Measurements from ENCODE around the gene PRKCD.

The PRKCD gene

GRCh38 chr3:53142986-53143385 is 18.0 kb upstream of the PRKCD start:
- DNase-seq (ENCODE audit: low read depth, low spot score) = no peak
- ChIA-PET CTCF (interaction anchor here (4.3 to 10.4 kb wide), 2 partner anchors 10 to 53 kb away, joined by 36 to 130 read pairs; partner anchors contain the start of gene RFT1), POLR2A (no interaction called here)
- H3K4me3 ChIP-seq (ENCODE audit: low read depth, low read length) = no peak overlapping the region
- no peak for TF ChIP-seq CTCF (IDR thresholded peaks at IDR 0.05; ENCODE audit: insufficient read depth, low read length, missing control alignments)

GRCh38 chr3:53144446-53144845 is 16.6 kb upstream of the PRKCD start:
- CTCF ChIA-PET = interaction anchor here (1.5 to 10.4 kb wide), 2 partner anchors 12 to 52 kb away, joined by 5 to 130 read pairs; partner anchors contain the start of gene RFT1
- no peak for TF ChIP-seq CTCF (IDR thresholded peaks at IDR 0.05; ENCODE audit: insufficient read depth, low read length, missing control alignments)
- no peak for DNase-seq (ENCODE audit: low read depth, low spot score)
- POLR2A ChIA-PET = no interaction called here
- H3K4me3 ChIP-seq (ENCODE audit: low read depth, low read length) = no peak overlapping the region

- ChIA-PET CTCF (interaction anchor here (1.3 to 10.4 kb wide), 5 partner anchors 12 to 74 kb away, joined by 3 to 130 read pairs (median 3); partner anchors contain the start of gene RFT1), POLR2A (no interaction called here)
- DNase-seq (ENCODE audit: low read depth, low spot score) = no peak
- H3K4me3 ChIP-seq (ENCODE audit: low read depth, low read length) = no peak overlapping the region
- TF ChIP-seq CTCF (IDR thresholded peaks at IDR 0.05; ENCODE audit: insufficient read depth, low read length, missing control alignments) = no peak
Measured at GRCh38 chr3:53144862-53145712, 15.9 kb upstream of the PRKCD start.

- H3K4me3 ChIP-seq (ENCODE audit: low read depth, low read length) = no peak overlapping the region
- TF ChIP-seq CTCF (IDR thresholded peaks at IDR 0.05; ENCODE audit: insufficient read depth, low read length, missing control alignments) = no peak
- no peak for DNase-seq (ENCODE audit: low read depth, low spot score)
- ChIA-PET POLR2A (no interaction called here), CTCF (interaction anchor here (1.3 to 10.4 kb wide), 5 partner anchors 13 to 74 kb away, joined by 3 to 130 read pairs (median 3); partner anchors contain the start of gene RFT1)
Measured at GRCh38 chr3:53145713-53146080, 15.3 kb upstream of the PRKCD start.

GRCh38 chr3:53146319-53146891 is 14.6 kb upstream of the PRKCD start:
- no peak for TF ChIP-seq CTCF (IDR thresholded peaks at IDR 0.05; ENCODE audit: insufficient read depth, low read length, missing control alignments)

More at GRCh38 chr3:53146319-53146891, 14.6 kb upstream of the PRKCD start:
- H3K4me3 ChIP-seq (ENCODE audit: low read depth, low read length) = no peak overlapping the region
- ChIA-PET POLR2A (no interaction called here), CTCF (interaction anchor here (1.3 to 10.4 kb wide), 4 partner anchors 12 to 73 kb away, joined by 3 to 130 read pairs (median 3); partner anchors contain the start of gene RFT1)
- no peak for DNase-seq (ENCODE audit: low read depth, low spot score)
